Midbrain (tissue), 1 donor: ENCODE data around the gene ULK4.
"Not testable (repeated sequence)": the region's sequence is repeated elsewhere in the genome, so short reads cannot be mapped to it uniquely, and the experiment has no call there.

Source experiments
- DNase-seq: peaks from one replicate; lab custom pipeline; 2025; lab: John Stamatoyannopoulos, UW

Gene ULK4

DNA sequence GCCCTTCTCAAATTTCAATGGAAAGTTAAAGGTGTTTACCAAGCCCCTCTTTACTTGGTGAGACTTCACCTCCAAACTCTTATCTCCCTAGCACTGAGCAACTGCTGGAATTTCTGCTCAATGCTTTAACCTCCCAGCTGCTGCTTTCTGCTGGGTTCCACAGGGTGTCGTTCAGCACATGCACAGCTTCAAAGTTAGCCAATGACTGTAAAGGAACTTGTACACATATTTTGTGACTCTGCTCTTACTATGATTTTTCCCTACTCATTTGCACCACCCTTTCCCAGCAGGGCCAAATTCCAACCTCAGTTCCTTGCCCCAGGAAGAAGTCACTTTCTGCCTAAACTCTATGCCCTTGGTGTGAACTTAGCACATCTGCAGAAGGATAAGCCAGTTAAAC lies 89.7 kb downstream of the ULK4 start:
- no peak for DNase-seq

DNA sequence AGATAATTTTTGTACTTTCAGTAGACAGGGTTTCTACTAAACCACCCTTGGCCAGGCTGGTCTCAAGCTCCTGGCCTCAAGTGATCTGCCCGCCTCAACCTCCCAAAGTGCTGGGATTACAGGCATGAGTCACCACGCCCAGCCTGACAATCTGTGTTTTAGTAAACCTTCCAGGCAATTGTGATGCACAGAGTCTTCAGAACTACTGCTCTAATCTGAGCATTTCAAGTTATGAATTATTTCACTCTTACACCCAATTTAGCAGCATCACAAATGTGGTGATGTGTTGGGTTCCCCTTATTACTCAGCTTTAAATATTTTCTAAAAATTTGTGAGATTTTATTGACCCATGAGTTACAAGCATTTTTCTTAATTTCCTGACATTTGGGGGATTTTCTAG lies 94.4 kb downstream of the ULK4 start:
- DNase-seq = no peak

DNA sequence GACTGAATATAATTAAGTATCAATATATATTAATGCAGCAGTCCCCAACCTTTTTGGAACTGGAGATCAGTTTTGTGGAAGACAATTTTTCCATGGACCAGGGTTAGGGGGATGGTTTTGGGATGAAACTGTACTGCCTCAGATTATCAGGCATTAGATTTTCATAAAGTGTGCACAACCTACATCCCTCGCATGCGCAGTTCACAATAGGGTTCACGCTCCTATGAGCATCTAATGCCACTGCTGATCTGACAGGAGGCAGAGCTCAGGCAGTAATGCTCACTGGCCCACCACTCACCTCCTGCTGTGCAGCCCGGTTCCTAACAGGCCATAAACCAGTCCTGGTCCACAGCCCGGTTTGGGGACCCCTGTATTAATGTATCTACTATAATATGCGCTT lies 95.6 kb downstream of the ULK4 start:
- no peak for DNase-seq

DNA sequence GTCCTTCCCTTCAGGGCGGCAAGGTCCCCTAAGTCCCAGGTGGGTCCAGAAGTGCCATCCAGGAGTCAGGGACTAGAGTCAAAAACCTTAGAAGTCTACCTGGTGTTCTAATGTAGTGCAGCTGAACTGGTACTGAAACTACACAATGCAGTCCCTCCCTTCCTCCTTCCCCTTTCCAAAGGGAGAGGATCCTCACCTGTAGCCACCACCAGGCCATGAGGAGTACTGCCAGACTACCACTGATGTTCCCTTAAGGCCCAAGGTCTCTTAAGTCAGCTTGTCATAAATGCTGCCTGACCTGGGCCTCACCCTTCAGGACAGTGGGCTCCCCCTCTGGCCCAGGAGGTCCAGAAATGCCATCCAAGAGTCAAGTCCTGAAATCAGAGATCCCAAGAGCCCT lies 98.9 kb downstream of the ULK4 start:
- DNase-seq = no peak

DNA sequence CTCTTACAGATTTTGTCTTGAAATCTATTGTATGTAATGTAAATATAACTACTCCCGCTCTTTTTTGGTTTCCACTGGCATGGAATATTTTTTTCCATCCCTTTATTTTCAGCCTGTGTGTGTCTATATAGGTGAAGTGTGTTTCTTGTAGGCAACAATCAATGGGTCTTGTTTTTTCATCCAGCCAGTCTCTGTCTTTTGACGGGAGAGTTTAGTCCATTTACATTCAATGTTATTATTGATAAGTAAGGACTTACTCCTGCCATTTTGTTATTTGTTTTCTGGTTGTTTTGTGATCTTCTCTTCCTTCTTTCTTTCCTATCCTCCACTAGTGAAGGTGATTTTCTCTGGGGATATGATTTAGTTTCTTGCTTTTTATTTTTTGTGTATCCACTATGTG lies 101.4 kb downstream of the ULK4 start:
- DNase-seq = not testable (repeated sequence)

DNA sequence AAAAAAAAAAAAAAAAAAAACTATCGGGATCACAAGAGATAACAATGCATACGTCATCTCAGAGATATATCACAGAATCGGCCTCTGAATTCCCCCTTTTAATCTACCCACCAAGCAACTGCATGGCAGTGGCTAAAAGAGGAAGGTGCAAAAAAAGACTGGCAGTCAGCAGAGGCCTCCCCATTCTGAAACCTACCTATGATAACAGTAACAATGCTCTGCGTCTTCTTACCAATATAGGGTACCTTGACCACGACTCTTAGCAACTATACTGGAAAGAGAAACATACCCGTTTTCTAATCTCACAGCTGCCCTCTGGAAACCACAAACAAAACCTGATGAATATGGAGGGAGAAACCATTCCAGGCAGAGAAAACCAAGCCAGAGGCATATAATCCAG lies 106.9 kb downstream of the ULK4 start:
- no peak for DNase-seq

DNA sequence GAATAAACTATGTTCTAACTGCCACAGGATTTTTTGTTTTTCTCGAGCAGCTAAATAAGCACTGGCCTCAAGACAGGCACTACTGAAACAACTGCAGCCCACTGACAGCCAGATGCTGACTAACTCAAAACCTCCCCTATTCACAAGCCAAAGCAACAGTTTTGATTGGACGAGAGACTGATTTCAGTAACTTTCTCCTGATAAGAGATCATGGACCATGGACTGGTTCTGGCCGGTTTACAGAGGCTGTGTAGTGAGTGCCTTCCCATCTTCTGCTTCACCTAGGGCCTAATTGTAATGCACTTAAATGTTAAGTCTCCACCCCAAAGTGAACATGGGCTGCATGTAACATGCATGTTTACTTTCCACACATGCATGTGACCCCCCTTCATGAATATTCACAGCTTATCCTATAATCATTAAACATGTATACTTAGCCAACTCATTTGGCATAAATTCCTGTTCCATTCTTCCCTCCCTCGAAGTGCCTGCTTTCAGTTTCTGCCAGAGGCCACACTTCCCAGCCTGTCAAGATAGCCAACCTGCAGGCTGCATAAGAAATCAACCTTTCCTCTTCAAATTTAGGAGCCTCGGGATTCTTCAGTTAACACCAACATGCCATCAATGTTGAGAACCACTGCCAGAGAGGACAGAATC lies 108.2 kb downstream of the ULK4 start:
- DNase-seq = no peak

DNA sequence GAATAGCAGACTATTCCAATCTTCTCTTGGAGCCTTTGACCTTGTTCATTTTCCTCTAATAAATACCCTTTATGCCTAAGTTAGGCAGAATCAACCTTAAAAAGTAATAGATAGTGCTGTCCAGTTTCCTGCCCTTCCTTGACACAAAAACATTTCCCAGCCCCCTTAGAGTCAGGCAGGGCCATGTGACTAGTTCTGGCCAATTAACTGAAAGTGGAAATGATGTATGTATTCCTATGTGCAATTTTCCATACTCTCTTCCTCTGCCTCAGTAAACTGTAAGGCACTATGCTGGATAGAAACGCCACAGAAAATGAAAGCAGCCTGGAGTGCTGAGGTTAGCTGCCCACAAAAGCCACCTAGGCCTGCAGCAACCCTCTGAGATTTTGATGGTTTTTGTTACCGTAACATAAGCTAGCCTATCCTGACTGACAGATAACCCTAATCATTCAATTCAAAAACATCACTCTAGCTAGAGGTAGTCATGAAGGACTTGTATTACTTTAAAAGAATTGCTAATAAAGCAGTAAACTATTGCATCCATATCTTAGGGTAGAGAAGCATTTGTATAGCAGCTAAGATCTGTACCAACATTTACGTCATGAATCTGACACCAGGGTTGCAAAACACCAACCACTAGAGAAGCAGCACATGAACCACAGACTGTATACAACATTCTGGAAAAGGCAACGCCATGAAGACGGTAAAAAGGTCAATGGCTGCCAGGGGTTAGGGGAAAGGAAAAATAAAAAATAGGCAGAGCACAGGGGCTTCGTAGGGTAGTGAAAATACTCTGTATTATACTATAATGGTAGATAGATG lies 112.9 kb downstream of the ULK4 start:
- DNase-seq = no peak

DNA sequence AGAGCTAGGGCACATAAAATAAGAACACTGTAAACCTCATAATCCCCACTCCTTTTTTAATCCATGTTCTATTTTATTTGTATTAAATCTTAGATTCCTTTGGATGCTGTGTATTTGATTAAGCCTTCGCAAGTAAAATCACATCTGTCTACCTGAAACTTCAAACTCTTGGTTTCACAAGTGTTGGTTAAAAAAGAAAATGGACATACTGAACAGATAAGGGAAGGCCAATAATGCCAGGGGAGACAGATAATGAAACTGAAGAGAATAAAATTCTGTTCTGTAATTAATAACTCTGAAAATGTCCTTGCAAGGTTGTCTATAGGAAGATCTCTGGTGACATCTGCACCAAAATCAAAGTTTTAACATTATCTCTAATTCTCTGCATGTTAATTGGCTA lies 114.2 kb downstream of the ULK4 start:
- no peak for DNase-seq

DNA sequence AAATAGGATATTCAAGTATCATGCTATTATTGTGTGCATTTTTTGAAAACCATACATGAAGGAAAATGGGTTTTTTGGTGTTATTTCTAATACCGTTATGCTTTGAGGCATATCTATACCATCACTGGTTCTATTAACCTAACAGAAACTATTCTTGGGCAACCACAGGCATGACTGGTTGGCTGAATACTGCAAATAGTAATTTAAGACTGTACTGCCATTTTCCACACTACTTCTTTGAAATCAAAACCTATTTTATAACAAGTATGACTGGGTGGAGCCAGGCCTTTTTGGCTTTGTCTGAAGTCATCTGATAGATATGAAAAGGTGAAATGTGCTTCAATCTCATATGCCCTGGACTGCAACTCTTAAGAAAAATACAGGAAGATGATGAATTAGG lies 115.1 kb downstream of the ULK4 start:
- no peak for DNase-seq

DNA sequence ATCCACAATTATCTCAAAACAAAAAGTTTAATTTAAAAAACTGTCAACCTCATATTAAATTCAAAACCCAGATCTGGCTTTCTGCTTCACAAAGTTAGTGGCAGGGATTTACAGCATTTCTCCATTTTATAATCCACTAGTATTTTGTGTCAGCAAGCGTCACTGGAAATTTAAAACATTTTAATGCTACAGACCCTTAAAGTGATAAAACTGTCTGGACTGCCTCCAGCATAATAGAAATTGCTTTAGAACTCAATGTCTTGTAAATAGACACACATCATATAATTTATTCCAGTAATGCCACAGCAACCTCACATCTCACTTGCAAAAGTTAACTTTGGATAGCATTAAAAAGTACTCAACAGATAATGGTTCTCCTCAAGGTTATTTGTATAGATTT lies 116.1 kb downstream of the ULK4 start:
- DNase-seq = no peak

DNA sequence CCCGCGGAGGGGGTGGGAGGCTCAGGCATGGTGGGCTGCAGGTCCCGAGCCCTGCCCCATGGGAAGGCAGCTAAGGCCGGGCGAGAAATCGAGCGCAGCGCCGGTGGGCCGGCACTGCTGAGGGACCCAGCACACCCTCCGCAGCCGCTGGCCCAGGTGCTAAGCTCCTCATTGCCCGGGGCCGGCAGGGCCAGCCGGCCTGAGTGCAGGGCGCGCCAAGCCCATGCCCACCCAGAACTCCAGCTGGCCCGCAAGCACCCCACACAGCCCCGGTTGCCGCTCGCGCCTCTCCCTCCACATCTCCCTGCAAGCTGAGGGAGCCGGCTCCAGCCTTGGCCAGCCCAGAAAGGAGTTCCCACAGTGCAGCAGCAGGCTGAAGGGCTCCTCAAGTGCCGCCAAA lies 117.6 kb downstream of the ULK4 start:
- not testable (repeated sequence) for DNase-seq

DNA sequence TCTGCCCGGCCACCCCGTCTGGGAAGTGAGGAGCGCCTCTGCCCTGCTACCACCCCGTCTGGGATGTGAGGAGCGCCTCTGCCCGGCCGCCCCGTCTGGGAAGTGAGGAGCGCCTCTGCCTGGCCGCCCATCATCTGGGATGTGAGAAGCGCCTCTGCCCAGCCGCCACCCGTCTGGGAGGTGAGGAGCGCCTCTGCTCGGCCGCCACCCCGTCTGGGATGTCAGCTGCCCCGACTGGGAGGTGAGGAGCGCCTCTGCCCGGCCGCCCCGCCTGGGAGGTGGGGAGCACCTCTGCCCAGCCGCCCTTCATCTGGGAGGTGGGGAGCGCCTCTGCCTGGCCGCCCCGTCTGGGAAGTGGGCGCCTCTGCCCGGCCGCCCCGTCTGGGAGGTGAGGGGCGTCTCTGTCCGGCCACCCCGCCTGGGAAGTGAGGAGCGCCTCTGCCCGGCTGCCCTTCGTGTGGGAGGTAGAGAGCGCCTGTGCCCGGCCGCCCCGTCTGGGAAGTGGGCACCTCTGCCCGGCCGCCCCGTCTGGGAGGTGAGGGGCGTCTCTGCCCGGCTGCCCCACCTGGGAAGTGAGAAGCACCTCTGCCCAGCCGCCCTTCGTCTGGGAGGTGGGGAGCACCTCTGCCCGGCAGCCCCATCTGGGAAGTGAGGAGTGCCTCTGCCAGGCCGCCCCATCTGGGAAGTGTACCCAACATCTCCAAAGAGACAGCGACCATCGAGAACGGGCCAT lies 120.8 kb downstream of the ULK4 start:
- not testable (repeated sequence) for DNase-seq

DNA sequence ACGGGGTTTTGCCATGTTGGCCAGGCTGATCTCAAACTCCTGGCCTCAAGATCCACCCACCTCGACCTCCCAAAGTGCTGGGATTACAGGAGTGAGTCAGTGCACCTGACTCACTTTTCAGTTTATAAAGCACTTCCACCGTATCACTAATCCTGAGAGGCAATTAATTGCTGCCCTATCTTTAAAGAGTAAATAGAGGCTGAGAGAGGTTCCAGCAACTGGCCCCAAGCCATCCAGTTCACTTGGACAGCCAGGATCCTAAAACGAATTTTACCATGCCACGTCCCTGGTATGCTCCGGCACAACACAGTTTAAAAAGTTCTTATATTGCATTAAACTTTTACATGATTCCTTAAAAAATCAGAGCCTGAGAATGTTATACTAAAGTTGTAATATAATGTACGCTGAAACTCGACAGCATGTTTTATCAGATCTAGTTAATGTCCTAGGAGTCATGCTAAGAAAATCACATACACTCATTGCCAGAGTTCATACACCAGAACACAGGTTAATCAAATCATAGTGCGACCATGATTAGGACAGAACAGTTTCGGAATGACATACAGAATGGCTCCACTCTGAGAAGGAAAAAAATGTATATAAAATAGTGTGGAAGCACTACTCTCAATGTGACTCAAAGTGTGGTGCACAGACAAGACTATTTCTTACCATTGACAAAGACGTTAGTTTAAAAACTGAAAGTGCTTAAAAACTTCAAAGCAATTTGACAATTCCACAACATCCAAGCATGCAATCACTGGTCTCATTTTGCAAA lies 125.4 kb downstream of the ULK4 start:
- DNase-seq = no peak

DNA sequence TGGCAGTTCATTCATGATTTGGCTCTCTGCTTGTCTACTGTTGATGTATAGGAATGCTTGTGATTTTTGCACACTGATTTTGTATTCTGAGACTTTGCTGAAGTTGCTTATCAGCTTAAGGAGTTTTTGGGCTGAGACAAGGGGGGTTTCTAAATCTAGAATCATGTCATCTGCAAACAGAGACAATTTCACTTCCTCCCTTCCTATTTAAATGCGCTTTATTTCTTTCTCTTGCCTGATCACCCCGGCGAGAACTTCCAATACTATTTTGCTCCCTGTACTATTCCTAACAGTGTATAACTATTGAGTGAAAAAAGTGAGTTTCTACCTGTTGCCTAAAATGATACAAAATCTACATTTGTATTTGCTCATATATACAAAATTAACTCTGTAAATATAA lies 128.3 kb downstream of the ULK4 start:
- DNase-seq = no peak

DNA sequence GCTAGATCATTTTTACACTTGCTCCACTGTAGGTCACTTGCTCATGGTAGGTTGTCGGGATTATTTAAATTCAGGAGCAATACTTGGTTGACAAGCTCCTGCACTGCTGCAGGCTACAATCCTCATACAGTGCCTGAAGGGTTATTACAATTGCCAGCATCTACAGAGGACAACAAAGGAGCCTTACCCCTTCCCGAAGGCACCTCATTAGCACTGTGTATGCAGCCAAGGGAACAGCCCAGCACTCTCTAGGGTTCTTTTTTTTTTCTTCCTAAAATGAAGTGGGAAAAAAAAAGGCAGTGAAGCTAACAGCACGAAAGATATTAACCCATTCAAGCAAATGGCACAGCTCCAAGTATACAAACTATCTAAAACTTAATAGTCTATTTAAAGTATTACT lies 142.7 kb downstream of the ULK4 start:
- DNase-seq = no peak

DNA sequence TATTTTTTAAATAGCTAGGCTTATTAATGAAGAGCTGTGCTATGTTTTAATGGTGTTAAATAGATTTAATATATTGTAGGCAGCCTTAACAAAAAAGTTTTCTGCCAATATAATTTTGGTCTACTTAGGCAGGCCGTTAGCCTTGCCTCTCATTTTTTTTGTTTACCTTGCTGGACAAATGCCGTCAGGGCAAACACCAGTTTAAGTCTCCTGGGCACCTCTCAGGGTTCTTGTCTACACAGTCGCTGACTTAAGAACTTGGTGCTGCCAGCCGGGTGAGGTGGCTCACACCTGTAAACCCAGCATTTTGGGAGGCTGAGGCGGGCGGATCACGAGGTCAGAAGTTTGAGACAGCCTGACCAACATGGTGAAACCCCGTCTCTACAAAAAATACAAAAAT lies 153.3 kb downstream of the ULK4 start:
- DNase-seq = no peak

DNA sequence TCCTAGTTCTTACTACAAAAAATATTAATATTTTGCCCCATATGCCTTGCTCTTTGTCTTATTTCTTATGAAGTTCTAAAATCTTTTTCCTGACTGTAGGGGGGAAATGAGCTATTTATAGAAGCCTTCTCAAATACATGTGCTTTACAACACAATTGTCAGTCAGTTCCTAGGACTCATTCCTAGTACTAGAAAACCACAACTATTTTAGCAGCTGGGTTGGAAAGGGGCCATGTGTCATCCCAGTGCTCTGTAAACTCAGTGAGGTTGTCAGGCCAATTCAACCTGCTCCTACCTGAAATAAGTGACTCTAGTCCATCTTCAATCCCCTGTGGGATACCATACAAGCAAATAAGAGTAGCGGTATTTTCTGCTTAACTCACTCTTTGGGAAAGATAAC lies 153.8 kb downstream of the ULK4 start:
- no peak for DNase-seq

DNA sequence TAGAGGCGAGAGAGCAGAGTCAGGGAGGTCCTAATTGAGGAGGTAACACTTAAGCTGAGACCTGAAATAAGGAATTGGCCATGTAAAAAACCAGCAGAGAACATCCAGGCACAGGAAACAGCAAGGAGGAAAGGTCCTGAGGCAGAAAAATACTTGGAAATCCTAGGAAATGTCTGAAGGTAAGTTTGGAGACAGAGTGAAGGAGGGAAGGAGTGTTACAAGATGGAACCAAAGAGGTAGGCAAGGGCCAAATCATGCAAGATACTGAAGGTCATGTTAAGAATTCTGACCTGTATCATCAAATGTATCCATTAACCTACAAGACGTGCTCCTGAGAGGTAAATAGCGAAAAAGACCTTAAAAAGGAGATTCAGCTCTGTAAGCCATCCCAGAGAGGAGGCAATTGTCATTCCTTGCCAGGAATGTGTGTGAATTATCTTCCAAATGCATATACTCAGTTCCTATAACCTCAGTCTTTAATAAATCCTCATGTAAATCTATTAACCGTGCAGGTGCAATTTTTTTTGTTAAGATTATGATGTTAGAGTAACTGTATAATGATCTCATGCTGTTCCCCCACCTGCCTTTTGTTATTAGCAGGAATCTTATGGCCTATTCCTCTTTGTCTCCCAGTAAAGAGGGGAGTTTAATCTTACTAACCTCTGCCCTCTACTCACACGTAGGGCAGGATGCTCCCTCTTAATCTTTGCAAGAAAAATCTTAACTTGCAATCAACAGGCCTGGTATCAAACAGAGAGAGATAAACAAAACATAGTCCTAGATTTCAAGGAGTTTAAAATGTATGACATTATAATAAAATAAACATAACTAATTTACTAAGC lies 166.9 kb downstream of the ULK4 start:
- DNase-seq = no peak

DNA sequence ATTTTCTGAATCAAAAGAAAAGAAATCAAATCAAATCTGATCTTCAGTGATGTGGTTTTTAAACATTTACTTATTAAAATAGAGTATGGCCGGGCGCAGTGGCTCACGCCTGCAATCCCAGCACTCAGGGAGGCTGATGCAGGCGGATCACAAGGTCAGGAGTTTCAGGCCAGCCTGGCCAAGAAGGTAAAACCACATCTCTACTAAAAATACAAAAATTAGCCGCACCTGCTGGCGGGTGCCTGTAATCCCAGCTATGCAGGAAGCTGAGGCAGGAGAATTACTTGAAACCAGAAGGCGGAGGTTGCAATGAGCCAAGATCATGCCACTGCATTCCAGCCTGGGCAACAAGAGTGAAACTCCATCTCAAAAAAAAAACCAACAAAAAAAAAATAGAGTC lies 169.1 kb downstream of the ULK4 start:
- DNase-seq = no peak

DNA sequence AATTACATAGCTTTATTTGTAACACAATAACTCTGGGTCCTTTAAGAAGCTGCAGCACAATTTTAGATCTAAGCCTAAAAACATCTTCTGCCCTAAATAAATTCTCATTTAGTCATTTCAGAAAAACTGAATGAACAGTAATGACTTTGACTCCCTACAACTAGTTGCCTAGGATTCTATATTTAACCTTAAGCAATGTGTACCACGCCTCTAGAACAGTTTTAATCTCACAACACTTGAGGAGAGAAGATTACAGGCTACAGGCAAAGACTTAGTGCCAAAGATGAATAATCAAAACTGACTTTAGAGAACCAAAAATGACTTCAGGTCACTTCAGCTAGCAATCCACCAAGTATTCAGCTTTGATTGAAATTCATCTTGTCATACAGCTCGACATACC lies 192.8 kb downstream of the ULK4 start:
- DNase-seq = no peak
